Neuronal stem cell (in vitro differentiated cells): ENCODE measurements around the gene POC1A.

Source experiments
- DNase-seq: peaks from one replicate; pipeline ENCODE4 v3.0.0-alpha.2; 2013; ENCODE audit warnings: low spot score
- H2AFZ ChIP-seq: one replicate; pipeline ENCODE4 v1.6.1; 2013; ENCODE audit warnings: mild to moderate bottlenecking, low read length, inconsistent platforms
- H2AK5ac ChIP-seq: 2 replicates; pipeline ENCODE4 v1.6.1; 2013; ENCODE audit warnings: low read depth, mild to moderate bottlenecking, inconsistent platforms, low read length, moderate library complexity, mixed read lengths
- H2BK120ac ChIP-seq: 2 replicates; pipeline ENCODE4 v1.6.1; 2013; ENCODE audit warnings: low read depth, mild to moderate bottlenecking, inconsistent platforms, low read length, moderate library complexity, mixed read lengths
- H2BK12ac ChIP-seq: one replicate; pipeline ENCODE4 v1.6.1; 2013; ENCODE audit warnings: low read length, inconsistent platforms
- H2BK15ac ChIP-seq: 2 replicates; pipeline ENCODE4 v1.6.1; 2013; ENCODE audit warnings: mild to moderate bottlenecking, low read length, inconsistent platforms, mixed read lengths
- H2BK5ac ChIP-seq: one replicate; pipeline ENCODE4 v1.6.1; 2013; ENCODE audit warnings: inconsistent platforms, mild to moderate bottlenecking, low read length, moderate library complexity
- H3K14ac ChIP-seq: one replicate; pipeline ENCODE4 v1.6.1; 2013; ENCODE audit warnings: low read length, inconsistent platforms
- H3K18ac ChIP-seq: 2 replicates; pipeline ENCODE4 v1.6.1; 2013; ENCODE audit warnings: low read length, inconsistent platforms
- H3K23ac ChIP-seq: 2 replicates; pipeline ENCODE4 v1.6.1; 2013; ENCODE audit warnings: low read depth, mild to moderate bottlenecking, mixed read lengths, low read length, inconsistent platforms; ENCODE audit not compliant: poor library complexity
- H3K27ac ChIP-seq: replicated peaks from 3 replicates; pipeline ENCODE4 v1.5.1; 2013; ENCODE audit warnings: low read length, inconsistent platforms
- H3K27me3 ChIP-seq, 3 experiments: 2 replicates each; pipeline ENCODE4 v1.6.1; 2013; ENCODE audit warnings: low read length in 3 of 3, mild to moderate bottlenecking in 2 of 3, inconsistent platforms in 1 of 3, low read depth in 1 of 3, mixed read lengths in 1 of 3, moderate library complexity in 1 of 3; ENCODE audit not compliant: control insufficient read depth in 3 of 3, insufficient read depth in 3 of 3
- H3K36me3 ChIP-seq, 2 donors: replicated peaks in 1 of 2; 2 replicates each; pipeline ENCODE4 v1.6.1; 2013; ENCODE audit warnings: low read length in 2 of 2; ENCODE audit not compliant: control insufficient read depth in 2 of 2, insufficient read depth in 2 of 2
- H3K4ac ChIP-seq: 2 replicates; pipeline ENCODE4 v1.6.1; 2013; ENCODE audit warnings: inconsistent platforms, mild to moderate bottlenecking, low read length, moderate library complexity
- H3K4me1 ChIP-seq, 2 donors: 1 replicate in 1 of 2; 2 replicates in 1 of 2; pipeline ENCODE4 v1.6.1; 2013; ENCODE audit warnings: low read length in 2 of 2, low read depth in 1 of 2; ENCODE audit not compliant: control insufficient read depth in 2 of 2, insufficient read depth in 1 of 2
- H3K4me2 ChIP-seq: one replicate; pipeline ENCODE4 v1.6.1; 2013; ENCODE audit warnings: mild to moderate bottlenecking, low read length, inconsistent platforms; ENCODE audit not compliant: insufficient read depth, poor library complexity, severe bottlenecking
- H3K4me3 ChIP-seq, 2 donors: 2 replicates each; pipeline ENCODE4 v1.5.1; 2013; ENCODE audit warnings: low read length in 2 of 2, mild to moderate bottlenecking in 2 of 2, inconsistent platforms in 1 of 2, moderate library complexity in 1 of 2
- H3K79me1 ChIP-seq: one replicate; pipeline ENCODE4 v1.6.1; 2013; ENCODE audit warnings: low read depth, mild to moderate bottlenecking, inconsistent platforms, low read length, moderate library complexity
- H3K9ac ChIP-seq: one replicate; pipeline ENCODE4 v1.6.1; 2013; ENCODE audit warnings: mild to moderate bottlenecking, low read depth, low read length, inconsistent platforms; ENCODE audit not compliant: poor library complexity
- H3K9me3 ChIP-seq, 2 donors: replicated peaks in 1 of 2; 2 replicates each; pipeline versions ENCODE3 to v1.6.1; 2013; ENCODE audit warnings: low read length in 2 of 2, mild to moderate bottlenecking in 2 of 2, inconsistent platforms in 1 of 2, low read depth in 1 of 2, mixed read lengths in 1 of 2, moderate library complexity in 1 of 2; ENCODE audit not compliant: control insufficient read depth in 2 of 2, insufficient read depth in 1 of 2
- H4K8ac ChIP-seq: one replicate; pipeline ENCODE4 v1.6.1; 2013; ENCODE audit warnings: low read depth, mild to moderate bottlenecking, inconsistent platforms, low read length, moderate library complexity
- H4K91ac ChIP-seq: one replicate; pipeline ENCODE4 v1.6.1; 2013; ENCODE audit warnings: low read length, low read depth, mild to moderate bottlenecking, inconsistent platforms; ENCODE audit not compliant: poor library complexity
- WGBS, 2 donors: extraction: QIAGEN DNeasy Blood & Tissue Kit; methylation state at CpG; one replicate each; pipeline ENCODE4 v1.1.7; 2013; ENCODE audit warnings: missing lambda C conversion rate in 2 of 2, mixed read lengths in 1 of 2; ENCODE audit not compliant: insufficient read length in 2 of 2, insufficient replicate concordance in 1 of 2; ENCODE audit errors: extremely low coverage in 2 of 2; 5-methylcytosine and 5-hydroxymethylcytosine counted together

Gene POC1A

GRCh38 chr3:52092891-52093290, 61.3 kb downstream of the POC1A start:
- Histone ChIP-seq H4K8ac (no peak overlapping the region), H3K79me1 (peaks cover 2% of the 10 kb centered on the region), H2AK5ac (no peak overlapping the region), H2BK5ac (no peak overlapping the region), H3K18ac (no peak overlapping the region), H2BK15ac (no peak overlapping the region), H2BK120ac (no peak overlapping the region), H3K4me1 (peaks cover 31% of the 10 kb centered on the region in 2 donors), H3K14ac (no peak overlapping the region), H3K4ac (no peak overlapping the region), H3K9me3 (no peaks in the 10 kb centered on the region), H3K4me3 (no peak overlapping the region), H3K4me2 (no peak overlapping the region), H4K91ac (no peak overlapping the region), H3K36me3 (peaks cover 10 to 46% of the 10 kb centered on the region in 2 donors), H3K9ac (no peak overlapping the region), H2AFZ (no peak overlapping the region), H2BK12ac (no peak overlapping the region), H3K23ac (no peak overlapping the region), H3K27ac (no peak overlapping the region), H3K27me3 (no peaks in the 10 kb centered on the region)
- DNase-seq, result no peak
- WGBS, 2 donors, result no CpG with 5 or more reads among the region's 7 CpGs

GRCh38 chr3:52092271-52092660, 62.0 kb downstream of the POC1A start:
- Histone ChIP-seq H2BK5ac (no peak overlapping the region), H3K79me1 (peaks cover 2% of the 10 kb centered on the region), H3K9me3 (no peaks in the 10 kb centered on the region), H3K18ac (no peak overlapping the region), H3K4me2 (no peak overlapping the region), H4K8ac (no peak overlapping the region), H3K36me3 (peaks cover 8 to 40% of the 10 kb centered on the region in 2 donors), H3K9ac (no peak overlapping the region), H3K23ac (no peak overlapping the region), H3K14ac (no peak overlapping the region), H3K27ac (no peak overlapping the region), H3K4ac (no peak overlapping the region), H2AK5ac (no peak overlapping the region), H4K91ac (no peak overlapping the region), H2BK12ac (no peak overlapping the region), H3K27me3 (no peaks in the 10 kb centered on the region), H2BK15ac (no peak overlapping the region), H3K4me3 (no peak overlapping the region), H2BK120ac (no peak overlapping the region), H2AFZ (no peak overlapping the region), H3K4me1 (peaks cover 31% of the 10 kb centered on the region in 2 donors)
- WGBS, 2 donors, result no CpG with 5 or more reads among the region's 1 CpG
- DNase-seq, result no peak

GRCh38 chr3:52091586-52092270, 62.5 kb downstream of the POC1A start:
- Histone ChIP-seq H3K27ac (peak overlapping the region; percentile 1), H3K9me3 (no peaks in the 10 kb centered on the region), H2BK12ac (no peak overlapping the region), H3K18ac (peak overlapping the region; percentile 8), H3K36me3 (peaks cover 6 to 36% of the 10 kb centered on the region in 2 donors), H3K4me1 (peaks cover 31 to 34% of the 10 kb centered on the region in 2 donors), H3K4ac (no peak overlapping the region), H3K14ac (no peak overlapping the region), H2BK120ac (peak overlapping the region; percentile 9), H4K8ac (no peak overlapping the region), H3K4me2 (no peak overlapping the region), H3K23ac (no peak overlapping the region), H2AFZ (no peak overlapping the region), H2AK5ac (no peak overlapping the region), H2BK15ac (no peak overlapping the region), H3K9ac (no peak overlapping the region), H4K91ac (no peak overlapping the region), H2BK5ac (no peak overlapping the region), H3K27me3 (no peaks in the 10 kb centered on the region), H3K4me3 (no peak overlapping the region), H3K79me1 (peaks cover 2% of the 10 kb centered on the region)
- no peak for DNase-seq
- WGBS, 2 donors, result no CpG with 5 or more reads among the region's 5 CpGs

GRCh38 chr3:52090933-52091468, 63.2 kb downstream of the POC1A start:
- DNase-seq, result peak; percentile 15
- H3K79me1 ChIP-seq, result peaks cover 2% of the 10 kb centered on the region
- peaks cover 31 to 38% of the 10 kb centered on the region in 2 donors for H3K4me1 ChIP-seq
- H2BK5ac ChIP-seq, result no peak overlapping the region
- peak overlapping the region; percentile 48 for H3K27ac ChIP-seq
- H3K36me3 ChIP-seq, result peaks cover 7 to 29% of the 10 kb centered on the region in 2 donors
- peak overlapping the region; percentile 15 for H2AFZ ChIP-seq
- no peak overlapping the region for H4K91ac ChIP-seq
- H2BK15ac ChIP-seq, result no peak overlapping the region
- H3K23ac ChIP-seq, result no peak overlapping the region
- no peak overlapping the region for H3K14ac ChIP-seq
- no peak overlapping the region for H3K4ac ChIP-seq
- H3K4me3 ChIP-seq, result no peak overlapping the region
- peak overlapping the region; percentile 9 for H2BK120ac ChIP-seq
- peak overlapping the region; percentile 81 for H3K18ac ChIP-seq
- H4K8ac ChIP-seq, result no peak overlapping the region
- H3K27me3 ChIP-seq, result no peaks in the 10 kb centered on the region
- WGBS, 2 donors, result no CpG with 5 or more reads among the region's 8 CpGs
- H3K4me2 ChIP-seq, result no peak overlapping the region
- H2AK5ac ChIP-seq, result no peak overlapping the region
- H2BK12ac ChIP-seq, result peak overlapping the region; percentile 27
- no peak overlapping the region for H3K9ac ChIP-seq
- no peaks in the 10 kb centered on the region for H3K9me3 ChIP-seq
